A549 treated with DMSO at 1 μM for 4 hours (cell line): ENCODE results near the gene SRL. TPM values are rescaled to one million over a fixed set of nuclear protein-coding genes. Genes with fewer than 3 reads are reported as not detected.

Experiments used
- total RNA-seq: library from RNA; stranded (reverse); fragments of 200-300 nt; extraction: Qiagen RNA extraction; gene quantifications from 5 replicates; pipeline ENCODE4 v1.2.3, GENCODE V29; 2022; ENCODE audit warnings: low read depth

SRL gene
- total RNA-seq, result 0.03 TPM in 1 of 5 replicates, not detected in the others

GRCh38 chr16:4241928-4242283, at the start of gene SRL:
SRL (minus strand) TSS chr16:4242080; CDS start chr16:4242067, 13 bp downstream.

Other genes starting within 250 kb of the SRL start
- gene ADCY9, start 125.6 kb downstream of the SRL start, total RNA-seq, result 6.6 to 9.2 TPM (median 8.5 TPM) in 5 replicates
- gene TFAP4, start 30.9 kb upstream of the SRL start, total RNA-seq, result 20.8 to 24.5 TPM (median 22.1 TPM) in 5 replicates
- 26.2 to 34.2 TPM (median 31.1 TPM) in 5 replicates for gene GLIS2, start 74.0 kb upstream of the SRL start, total RNA-seq
- 60.7 to 78.1 TPM (median 72.7 TPM) in 5 replicates for gene PAM16, start 109.2 kb upstream of the SRL start, total RNA-seq
- 7.7 to 9.4 TPM (median 8.3 TPM) in 5 replicates for gene VASN, start 129.8 kb upstream of the SRL start, total RNA-seq
- 13.8 to 15.7 TPM (median 14.8 TPM) in 5 replicates for gene CORO7, start 174.5 kb upstream of the SRL start, total RNA-seq
- gene DNAJA3, start 183.8 kb upstream of the SRL start, total RNA-seq, result 60.7 to 81.7 TPM (median 78.2 TPM) in 5 replicates
- gene NMRAL1, start 232.5 kb upstream of the SRL start, total RNA-seq, result 41.4 to 49.9 TPM (median 44.9 TPM) in 5 replicates
- gene HMOX2, start 234.3 kb upstream of the SRL start, total RNA-seq, result 51.0 to 60.9 TPM (median 56.8 TPM) in 5 replicates